Glutamatergic neuron (in vitro differentiated cells): ENCODE data around the gene CYP2S1. TPM values are rescaled to one million over a fixed set of nuclear protein-coding genes. Genes with fewer than 3 reads are reported as not detected.

Experiments
- DNase-seq: peaks from one replicate; pipeline ENCODE4 v3.0.0; 2022
- H3K27ac Mint-ChIP-seq: one replicate; pipeline ENCODE4 v1.8.0; 2020; ENCODE audit warnings: mild to moderate bottlenecking, mixed read lengths, inconsistent platforms; ENCODE audit not compliant: unreplicated experiment
- H3K27me3 Mint-ChIP-seq: one replicate; pipeline ENCODE4 v1.8.0; 2020; ENCODE audit warnings: mild to moderate bottlenecking, moderate library complexity, mixed read lengths, inconsistent platforms; ENCODE audit not compliant: unreplicated experiment
- H3K36me3 Mint-ChIP-seq: one replicate; pipeline ENCODE4 v1.8.0; 2020; ENCODE audit warnings: mild to moderate bottlenecking, mixed read lengths, inconsistent platforms; ENCODE audit not compliant: unreplicated experiment
- H3K4me1 Mint-ChIP-seq: one replicate; pipeline ENCODE4 v1.8.0; 2020; ENCODE audit warnings: mild to moderate bottlenecking, low read depth, mixed read lengths, inconsistent platforms; ENCODE audit not compliant: unreplicated experiment
- H3K4me3 Mint-ChIP-seq: one replicate; pipeline ENCODE4 v1.8.0; 2020; ENCODE audit warnings: mild to moderate bottlenecking, mixed read lengths, inconsistent platforms; ENCODE audit not compliant: unreplicated experiment
- H3K9me3 Mint-ChIP-seq: one replicate; pipeline ENCODE4 v1.8.0; 2020; ENCODE audit warnings: mild to moderate bottlenecking, moderate library complexity, mixed read lengths, inconsistent platforms; ENCODE audit not compliant: unreplicated experiment
- total RNA-seq: library from RNA; stranded (reverse); fragmentation: NEBNext Ultra II Directional; extraction: Animal tissue kit (Norgen Biotek cat#: 25700); gene quantifications from one replicate; pipeline ENCODE4 v1.2.1, GENCODE V29; 2021; ENCODE audit not compliant: unreplicated experiment
- TF ChIP-seq, protein P1 (sequence below): fragments of 200-600 bp; sonication (generic); IDR thresholded peaks from one replicate; pipeline ENCODE4 v1.5.0; 2021; ENCODE audit not compliant: partially characterized antibody, unreplicated experiment

CYP2S1 gene
- total RNA-seq, 1 donor from 2014 or later, result 6.0 TPM

DNA sequence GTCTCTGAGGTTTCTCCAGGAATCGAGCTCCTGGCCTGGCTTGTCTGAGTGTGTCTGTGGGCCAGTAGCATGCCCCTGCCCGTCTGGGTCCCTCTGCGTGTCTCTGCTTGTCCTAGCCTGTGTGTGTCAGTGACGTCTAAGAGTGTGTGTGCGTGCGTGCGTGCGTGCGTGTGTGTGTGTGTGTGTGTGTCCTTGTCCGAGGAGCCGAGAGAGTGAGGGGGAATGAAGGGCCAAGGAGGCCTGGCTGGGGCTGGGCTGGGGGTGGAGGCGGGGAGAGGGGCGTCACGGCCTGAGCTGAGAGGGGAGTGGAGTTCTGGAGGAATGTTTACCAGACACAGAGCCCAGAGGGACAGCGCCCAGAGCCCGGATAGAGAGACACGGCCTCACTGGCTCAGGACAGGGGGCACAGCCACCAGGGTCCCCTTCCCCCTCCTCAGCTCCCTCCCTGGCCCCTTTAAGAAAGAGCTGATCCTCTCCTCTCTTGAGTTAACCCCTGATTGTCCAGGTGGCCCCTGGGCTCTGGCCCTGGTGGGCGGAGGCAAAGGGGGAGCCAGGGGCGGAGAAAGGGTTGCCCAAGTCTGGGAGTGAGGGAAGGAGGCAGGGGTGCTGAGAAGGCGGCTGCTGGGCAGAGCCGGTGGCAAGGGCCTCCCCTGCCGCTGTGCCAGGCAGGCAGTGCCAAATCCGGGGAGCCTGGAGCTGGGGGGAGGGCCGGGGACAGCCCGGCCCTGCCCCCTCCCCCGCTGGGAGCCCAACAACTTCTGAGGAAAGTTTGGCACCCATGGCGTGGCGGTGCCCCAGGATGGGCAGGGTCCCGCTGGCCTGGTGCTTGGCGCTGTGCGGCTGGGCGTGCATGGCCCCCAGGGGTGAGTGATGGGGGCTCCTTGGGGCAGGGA is 25.8 kb downstream of the CYP2S1 start, which contains the start of gene AXL:
TSS of gene AXL (plus strand) at position 609 of the 893 bp plus-strand sequence. CDS start at position 779, 170 bp downstream.
- peak; percentile 28 for DNase-seq
- peaks cover 5% of the 10 kb centered on the region for H3K9me3 Mint-ChIP-seq
- peaks cover 6% of the 10 kb centered on the region for H3K36me3 Mint-ChIP-seq
- TF ChIP-seq, protein P1, sequence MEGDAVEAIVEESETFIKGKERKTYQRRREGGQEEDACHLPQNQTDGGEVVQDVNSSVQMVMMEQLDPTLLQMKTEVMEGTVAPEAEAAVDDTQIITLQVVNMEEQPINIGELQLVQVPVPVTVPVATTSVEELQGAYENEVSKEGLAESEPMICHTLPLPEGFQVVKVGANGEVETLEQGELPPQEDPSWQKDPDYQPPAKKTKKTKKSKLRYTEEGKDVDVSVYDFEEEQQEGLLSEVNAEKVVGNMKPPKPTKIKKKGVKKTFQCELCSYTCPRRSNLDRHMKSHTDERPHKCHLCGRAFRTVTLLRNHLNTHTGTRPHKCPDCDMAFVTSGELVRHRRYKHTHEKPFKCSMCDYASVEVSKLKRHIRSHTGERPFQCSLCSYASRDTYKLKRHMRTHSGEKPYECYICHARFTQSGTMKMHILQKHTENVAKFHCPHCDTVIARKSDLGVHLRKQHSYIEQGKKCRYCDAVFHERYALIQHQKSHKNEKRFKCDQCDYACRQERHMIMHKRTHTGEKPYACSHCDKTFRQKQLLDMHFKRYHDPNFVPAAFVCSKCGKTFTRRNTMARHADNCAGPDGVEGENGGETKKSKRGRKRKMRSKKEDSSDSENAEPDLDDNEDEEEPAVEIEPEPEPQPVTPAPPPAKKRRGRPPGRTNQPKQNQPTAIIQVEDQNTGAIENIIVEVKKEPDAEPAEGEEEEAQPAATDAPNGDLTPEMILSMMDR, result no peak
- H3K27me3 Mint-ChIP-seq, result peaks cover 11% of the 10 kb centered on the region
- H3K27ac Mint-ChIP-seq, result no peak within 1 kb of the TSS
- peak within 1 kb of the TSS; percentile 65 for H3K4me3 Mint-ChIP-seq
- H3K4me1 Mint-ChIP-seq, result no peaks in the 10 kb centered on the region

DNA sequence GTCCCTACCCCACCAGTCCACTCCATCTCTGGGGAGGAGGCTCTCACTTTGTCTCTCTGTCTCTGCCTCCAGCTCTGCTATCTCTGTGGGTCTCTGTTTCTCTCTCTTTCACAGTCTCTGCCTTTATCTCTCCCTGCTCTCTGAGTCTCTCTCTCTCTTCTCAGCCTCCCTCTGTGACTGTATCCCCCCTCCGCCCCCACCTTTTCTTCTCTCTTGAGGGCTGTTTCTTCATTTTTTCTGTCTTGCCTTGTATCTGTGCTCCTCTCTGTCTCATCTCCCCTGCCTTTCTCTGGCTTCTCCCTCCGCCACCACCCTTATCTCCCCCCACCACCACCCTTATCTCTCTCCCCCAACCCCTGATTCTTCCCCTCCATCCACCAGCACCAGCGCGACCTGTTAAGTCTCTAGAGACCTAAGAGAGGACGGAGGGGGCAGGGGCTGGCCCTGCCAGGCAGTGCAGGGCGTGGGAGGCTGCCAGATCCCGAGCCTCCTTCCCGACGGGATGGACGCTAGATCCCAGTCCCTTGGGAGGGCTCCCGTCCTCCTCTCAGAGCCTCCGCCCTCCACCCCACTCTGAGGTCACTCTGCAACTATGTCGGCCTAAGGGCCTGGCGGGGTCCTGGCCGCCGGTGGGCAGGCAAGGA is 27.0 kb downstream of the CYP2S1 start:
- no peaks in the 10 kb centered on the region for H3K4me1 Mint-ChIP-seq
- H3K27ac Mint-ChIP-seq, result no peak overlapping the region

DNA sequence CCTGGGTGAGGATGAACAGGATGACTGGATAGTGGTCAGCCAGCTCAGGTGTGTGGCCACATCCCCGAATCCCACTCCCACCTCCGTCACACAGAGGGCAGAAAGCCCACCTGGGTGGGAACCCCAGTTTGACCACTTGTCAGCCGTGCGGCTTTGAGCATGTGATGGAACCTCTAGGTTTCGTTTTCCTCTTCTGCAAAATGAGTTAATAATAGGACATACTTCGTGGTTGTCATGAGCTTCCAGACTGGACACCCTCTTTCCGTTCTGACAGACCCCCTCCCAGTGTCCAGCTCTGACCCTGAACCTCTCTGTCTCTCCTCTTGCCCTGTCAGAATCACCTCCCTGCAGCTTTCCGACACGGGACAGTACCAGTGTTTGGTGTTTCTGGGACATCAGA is 27.8 kb downstream of the CYP2S1 start:
- peaks cover 3% of the 10 kb centered on the region for H3K9me3 Mint-ChIP-seq
- no peak overlapping the region for H3K4me3 Mint-ChIP-seq
- TF ChIP-seq, protein P1, result no peak
- no peak for DNase-seq
- H3K36me3 Mint-ChIP-seq, result peaks cover 6% of the 10 kb centered on the region
- H3K4me1 Mint-ChIP-seq, result peaks cover 4% of the 10 kb centered on the region
- peaks cover 20% of the 10 kb centered on the region for H3K27me3 Mint-ChIP-seq
- H3K27ac Mint-ChIP-seq, result no peak overlapping the region

More for the DNA sequence above, 27.0 kb downstream of the CYP2S1 start:
- Mint-ChIP-seq H3K36me3 (peaks cover 6% of the 10 kb centered on the region), H3K9me3 (peaks cover 3% of the 10 kb centered on the region), H3K27me3 (peaks cover 16% of the 10 kb centered on the region), H3K4me3 (peak overlapping the region; percentile 38)
- TF ChIP-seq, protein P1, result no peak
- no peak for DNase-seq

DNA sequence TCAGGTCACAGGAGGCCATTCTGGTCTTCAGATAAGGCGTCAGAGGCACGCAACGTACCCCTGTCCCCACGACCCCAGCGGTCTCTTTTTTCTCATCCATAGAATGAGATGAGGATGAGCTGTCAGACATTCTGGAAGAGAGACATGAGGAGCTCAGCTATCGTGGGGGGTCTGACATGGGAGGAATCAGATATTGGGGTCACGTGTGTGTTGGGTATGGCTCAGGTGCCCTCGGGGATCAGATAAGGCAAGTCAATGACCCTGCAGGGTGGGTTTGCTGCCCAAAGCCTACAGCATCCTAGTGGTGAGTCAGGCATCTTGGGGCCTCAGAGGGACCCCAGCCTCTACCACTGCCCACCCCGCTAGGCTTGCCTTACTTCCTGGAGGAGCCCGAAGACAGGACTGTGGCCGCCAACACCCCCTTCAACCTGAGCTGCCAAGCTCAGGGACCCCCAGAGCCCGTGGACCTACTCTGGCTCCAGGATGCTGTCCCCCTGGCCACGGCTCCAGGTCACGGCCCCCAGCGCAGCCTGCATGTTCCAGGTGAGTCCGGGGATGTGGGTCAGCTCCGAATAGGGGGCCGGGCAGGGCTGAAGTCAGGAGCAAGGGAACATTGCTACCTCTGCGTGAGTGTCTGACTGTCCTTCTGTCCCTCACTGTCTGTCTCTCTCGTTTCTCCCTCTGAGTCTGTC is 28.6 kb downstream of the CYP2S1 start:
- Mint-ChIP-seq H3K9me3 (peaks cover 3% of the 10 kb centered on the region), H3K4me3 (peak overlapping the region; percentile 59), H3K27ac (no peak overlapping the region), H3K36me3 (peaks cover 6% of the 10 kb centered on the region), H3K27me3 (peaks cover 20% of the 10 kb centered on the region), H3K4me1 (peaks cover 4% of the 10 kb centered on the region)
- no peak for DNase-seq
- TF ChIP-seq, protein P1, result no peak
